Activated T-cell treated with anti-CD3 and anti-CD28 coated beads, Interleukin-2, amount 50 U/mL, for 24 hours (primary cell): ENCODE data around the gene CD46.
"Not testable (repeated sequence)": the region's sequence is repeated elsewhere in the genome, so short reads cannot be mapped to it uniquely, and the experiment has no call there.

Experiments used
- DNase-seq: peaks from one replicate; pipeline ENCODE4 v3.0.0-alpha.2; 2020
- H3K27ac Mint-ChIP-seq: 2 replicates; pipeline ENCODE4 v1.8.0; 2020; ENCODE audit warnings: mild to moderate bottlenecking, mixed read lengths
- H3K27me3 Mint-ChIP-seq: 2 replicates; pipeline ENCODE4 v1.8.0; 2020; ENCODE audit warnings: mixed read lengths
- H3K36me3 Mint-ChIP-seq: 2 replicates; pipeline ENCODE4 v1.8.0; 2020; ENCODE audit warnings: low read depth, mixed read lengths
- H3K4me1 Mint-ChIP-seq: 2 replicates; pipeline ENCODE4 v1.8.0; 2020; ENCODE audit warnings: low read depth, mixed read lengths
- H3K4me3 Mint-ChIP-seq: 2 replicates; pipeline ENCODE4 v1.8.0; 2020; ENCODE audit warnings: mild to moderate bottlenecking, moderate library complexity, mixed read lengths
- H3K9me3 Mint-ChIP-seq: 2 replicates; pipeline ENCODE4 v1.8.0; 2020; ENCODE audit warnings: mixed read lengths

The CD46 gene

DNA sequence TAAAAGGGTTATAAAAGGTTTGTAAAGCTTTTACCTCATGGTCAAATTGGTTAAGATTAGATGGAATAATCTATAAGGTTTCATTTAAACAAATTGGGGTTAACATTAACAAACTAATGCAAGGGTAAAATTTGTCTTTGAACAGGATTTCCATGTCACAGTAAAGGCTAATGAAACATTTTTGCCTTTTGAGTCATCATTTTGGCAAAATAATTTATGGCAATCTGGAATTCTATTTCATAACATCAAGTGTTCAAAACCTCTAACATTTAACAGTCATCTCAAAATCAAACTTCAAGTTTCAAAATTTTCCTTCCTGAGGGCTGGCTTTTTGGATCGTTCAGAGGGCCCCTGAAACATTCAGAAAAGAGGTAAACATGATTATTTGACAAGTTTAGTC, 6.6 kb upstream of the CD46 start:
- Mint-ChIP-seq H3K27ac (no peak overlapping the region), H3K4me1 (peaks cover 14% of the 10 kb centered on the region), H3K4me3 (no peak overlapping the region), H3K27me3 (no peaks in the 10 kb centered on the region), H3K36me3 (no peaks in the 10 kb centered on the region), H3K9me3 (no peaks in the 10 kb centered on the region)
- no peak for DNase-seq

GRCh38 chr1:207745839-207746767, 5.8 kb upstream of the CD46 start:
- H3K27me3 Mint-ChIP-seq, result no peaks in the 10 kb centered on the region
- no peaks in the 10 kb centered on the region for H3K9me3 Mint-ChIP-seq
- H3K36me3 Mint-ChIP-seq, result no peaks in the 10 kb centered on the region
- peaks cover 22% of the 10 kb centered on the region for H3K4me1 Mint-ChIP-seq
- H3K27ac Mint-ChIP-seq, result no peak overlapping the region
- DNase-seq, result no peak
- no peak overlapping the region for H3K4me3 Mint-ChIP-seq

GRCh38 chr1:207747627-207748492, 4.0 kb upstream of the CD46 start:
- no peaks in the 10 kb centered on the region for H3K27me3 Mint-ChIP-seq
- DNase-seq, result no peak
- no peak overlapping the region for H3K27ac Mint-ChIP-seq
- H3K36me3 Mint-ChIP-seq, result peaks cover 14% of the 10 kb centered on the region
- peaks cover 30% of the 10 kb centered on the region for H3K4me1 Mint-ChIP-seq
- no peaks in the 10 kb centered on the region for H3K9me3 Mint-ChIP-seq
- H3K4me3 Mint-ChIP-seq, result no peak overlapping the region

- peak overlapping the region; percentile 37 for H3K27ac Mint-ChIP-seq
- H3K4me1 Mint-ChIP-seq, result peaks cover 40% of the 10 kb centered on the region
- no peak overlapping the region for H3K4me3 Mint-ChIP-seq
- H3K9me3 Mint-ChIP-seq, result no peaks in the 10 kb centered on the region
- no peak for DNase-seq
- H3K36me3 Mint-ChIP-seq, result peaks cover 16% of the 10 kb centered on the region
- H3K27me3 Mint-ChIP-seq, result no peaks in the 10 kb centered on the region
Observed at GRCh38 chr1:207748737-207749528, 2.9 kb upstream of the CD46 start.

DNA sequence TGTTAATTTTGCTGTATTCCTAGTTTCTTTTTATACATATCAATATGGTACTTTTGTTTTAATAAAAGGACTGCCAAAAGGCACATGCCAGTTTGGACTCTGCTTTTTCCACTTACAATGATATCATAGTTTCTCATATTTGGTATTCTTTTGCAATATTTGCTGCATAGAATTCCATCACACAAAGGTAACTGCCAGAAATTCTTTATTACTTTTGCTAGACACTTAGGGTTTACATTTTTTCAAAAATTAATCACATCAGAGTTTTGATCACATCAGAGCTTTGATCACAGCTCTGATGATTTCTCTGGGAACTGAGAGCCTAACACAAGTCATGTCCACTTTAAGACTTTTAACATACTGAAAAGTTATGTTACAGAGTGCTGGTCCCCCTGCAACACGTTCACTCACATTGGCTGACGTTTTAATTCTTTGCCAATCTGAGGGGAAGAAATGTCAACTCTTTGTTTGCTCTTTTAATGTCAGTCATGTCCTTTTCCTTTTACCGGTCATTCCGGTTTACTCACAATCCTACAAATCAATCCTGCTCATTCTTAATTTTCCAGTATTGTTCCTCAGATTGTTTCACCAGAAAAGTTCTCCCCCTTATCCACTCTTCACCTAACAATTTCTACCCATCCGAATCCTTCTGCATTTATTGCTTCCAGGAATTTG, 1.1 kb upstream of the CD46 start:
- Mint-ChIP-seq H3K27me3 (no peaks in the 10 kb centered on the region), H3K4me3 (peak overlapping the region; percentile 99), H3K27ac (peak overlapping the region; percentile 99), H3K36me3 (peaks cover 16% of the 10 kb centered on the region), H3K4me1 (peaks cover 57% of the 10 kb centered on the region), H3K9me3 (no peaks in the 10 kb centered on the region)
- no peak for DNase-seq

DNA sequence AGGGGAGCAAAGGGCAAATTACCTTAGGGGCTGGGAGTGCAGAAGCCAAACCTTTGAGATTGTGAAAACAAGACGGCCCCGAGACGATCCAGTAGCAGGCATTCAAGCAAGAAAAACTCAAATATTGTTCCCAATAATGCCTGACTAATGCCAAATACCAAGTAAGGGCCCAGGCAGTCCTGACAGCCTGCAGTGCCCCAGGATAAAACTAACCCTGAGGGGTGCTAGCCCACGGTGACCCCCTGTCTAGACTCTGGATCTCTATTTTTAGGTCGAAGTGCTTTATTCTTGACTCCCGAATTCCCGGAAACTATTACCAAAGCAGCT, 428 bp upstream of the CD46 start:
- not testable (repeated sequence) for H3K27me3 Mint-ChIP-seq, DNase-seq, H3K9me3 Mint-ChIP-seq
- Mint-ChIP-seq H3K4me1 (peaks cover 63% of the 10 kb centered on the region), H3K36me3 (peaks cover 22% of the 10 kb centered on the region), H3K4me3 (peak overlapping the region; percentile 99), H3K27ac (peak overlapping the region; percentile 99)

- Mint-ChIP-seq H3K27me3 (no peaks in the 10 kb centered on the region), H3K36me3 (peaks cover 33% of the 10 kb centered on the region), H3K4me3 (peak overlapping the region; percentile 99), H3K4me1 (peaks cover 71% of the 10 kb centered on the region), H3K9me3 (no peaks in the 10 kb centered on the region), H3K27ac (peak overlapping the region; percentile 99)
- DNase-seq, result peak; percentile 64
Observed at GRCh38 chr1:207752456-207752998, 673 bp downstream of the CD46 start.

DNA sequence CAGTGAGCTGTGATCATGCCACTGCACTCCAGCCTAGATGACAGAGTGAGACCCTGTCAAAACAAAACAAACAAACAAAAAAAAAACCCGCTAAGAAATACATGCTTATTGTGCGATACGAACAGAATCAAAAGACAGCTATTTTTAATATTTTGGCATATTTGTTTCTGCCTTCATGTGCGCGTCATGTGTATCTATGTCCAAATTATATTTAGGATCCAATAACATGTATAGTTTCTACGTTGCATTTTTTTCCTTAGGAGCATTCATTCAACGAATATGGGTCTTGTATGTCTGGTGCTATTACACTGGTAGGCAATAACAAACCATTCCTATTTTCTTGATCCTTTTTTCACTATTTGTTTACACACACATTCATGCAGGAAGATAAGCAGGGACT, 1.8 kb downstream of the CD46 start:
- Mint-ChIP-seq H3K27ac (peak overlapping the region; percentile 23), H3K4me3 (peak overlapping the region; percentile 99), H3K9me3 (no peaks in the 10 kb centered on the region), H3K36me3 (peaks cover 44% of the 10 kb centered on the region), H3K4me1 (peaks cover 77% of the 10 kb centered on the region), H3K27me3 (no peaks in the 10 kb centered on the region)
- DNase-seq, result no peak

DNA sequence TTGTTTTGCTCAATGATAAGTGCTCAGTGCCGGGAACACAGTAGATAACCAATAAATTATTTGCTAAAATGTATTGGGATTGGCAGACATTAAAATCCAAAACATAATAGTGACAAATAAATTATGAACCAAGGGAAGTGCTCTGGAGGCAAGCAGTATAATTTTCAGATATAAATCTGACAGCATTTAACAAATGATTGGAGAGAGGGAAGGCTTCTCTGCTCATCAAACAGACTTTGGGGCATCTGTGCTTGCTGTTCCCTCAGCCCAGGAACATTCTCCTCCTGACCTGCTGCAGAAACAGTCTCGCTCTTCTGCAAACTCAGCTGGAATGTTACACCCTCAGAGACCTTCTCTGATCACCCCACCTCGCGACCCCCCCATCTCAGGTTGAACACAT, 2.2 kb downstream of the CD46 start:
- DNase-seq, result no peak
- Mint-ChIP-seq H3K27me3 (no peaks in the 10 kb centered on the region), H3K27ac (peak overlapping the region; percentile 23), H3K9me3 (no peaks in the 10 kb centered on the region), H3K4me3 (peak overlapping the region; percentile 99), H3K36me3 (peaks cover 47% of the 10 kb centered on the region), H3K4me1 (peaks cover 73% of the 10 kb centered on the region)

- H3K27ac Mint-ChIP-seq, result no peak overlapping the region
- DNase-seq, result no peak
- H3K4me1 Mint-ChIP-seq, result peaks cover 65% of the 10 kb centered on the region
- H3K36me3 Mint-ChIP-seq, result peaks cover 58% of the 10 kb centered on the region
- H3K9me3 Mint-ChIP-seq, result no peaks in the 10 kb centered on the region
- H3K27me3 Mint-ChIP-seq, result no peaks in the 10 kb centered on the region
- H3K4me3 Mint-ChIP-seq, result no peak overlapping the region
Observed at GRCh38 chr1:207754974-207755700, 3.3 kb downstream of the CD46 start.

GRCh38 chr1:207755846-207756693, 4.2 kb downstream of the CD46 start:
- DNase-seq, result no peak
- peaks cover 67% of the 10 kb centered on the region for H3K36me3 Mint-ChIP-seq
- peak overlapping the region; percentile 74 for H3K27ac Mint-ChIP-seq
- H3K9me3 Mint-ChIP-seq, result no peaks in the 10 kb centered on the region
- no peaks in the 10 kb centered on the region for H3K27me3 Mint-ChIP-seq
- no peak overlapping the region for H3K4me3 Mint-ChIP-seq
- peaks cover 56% of the 10 kb centered on the region for H3K4me1 Mint-ChIP-seq

- H3K27me3 Mint-ChIP-seq, result no peaks in the 10 kb centered on the region
- H3K36me3 Mint-ChIP-seq, result peaks cover 97% of the 10 kb centered on the region
- H3K9me3 Mint-ChIP-seq, result no peaks in the 10 kb centered on the region
- no peak for DNase-seq
- H3K27ac Mint-ChIP-seq, result no peak overlapping the region
- H3K4me1 Mint-ChIP-seq, result peaks cover 9% of the 10 kb centered on the region
- no peak overlapping the region for H3K4me3 Mint-ChIP-seq
Observed at GRCh38 chr1:207762622-207763021, 10.8 kb downstream of the CD46 start.
